Dermis blood vessel endothelial cell (primary cell): ENCODE results near the gene ZNF555. TPM values are rescaled to one million over a fixed set of nuclear protein-coding genes. Genes with fewer than 3 reads are reported as not detected.

Source experiments
- DNase-seq: peaks from one replicate; pipeline ENCODE4 v3.0.0; 2010
- total RNA-seq: library from RNA; depleted of rRNA; stranded (reverse); fragments of >200 nt; gene quantifications from 2 replicates; pipeline ENCODE4 v1.2.3, GENCODE V29; 2014

Gene ZNF555
- total RNA-seq, 1 donor from 2014 or later = 9.7 TPM

DNA sequence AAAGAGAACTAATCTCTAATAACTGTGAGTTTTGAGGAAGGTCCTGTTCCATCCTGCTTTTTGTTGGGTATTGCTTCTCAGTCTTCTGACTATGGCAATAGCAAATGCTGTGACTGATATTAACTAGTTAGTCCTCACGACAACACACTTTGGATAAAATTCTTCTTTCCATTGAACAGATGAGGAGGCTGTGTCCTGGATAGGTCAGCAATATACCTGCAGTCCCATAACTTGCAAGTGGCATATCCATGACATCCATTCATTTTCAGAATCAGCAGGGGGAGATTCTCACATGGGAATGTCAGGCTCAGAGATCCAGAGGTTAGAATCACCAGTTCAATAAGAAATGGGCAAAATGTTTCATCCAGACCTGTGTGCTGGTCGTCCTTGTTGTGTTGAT lies 14.3 kb upstream of the ZNF555 start:
- DNase-seq = no peak

DNA sequence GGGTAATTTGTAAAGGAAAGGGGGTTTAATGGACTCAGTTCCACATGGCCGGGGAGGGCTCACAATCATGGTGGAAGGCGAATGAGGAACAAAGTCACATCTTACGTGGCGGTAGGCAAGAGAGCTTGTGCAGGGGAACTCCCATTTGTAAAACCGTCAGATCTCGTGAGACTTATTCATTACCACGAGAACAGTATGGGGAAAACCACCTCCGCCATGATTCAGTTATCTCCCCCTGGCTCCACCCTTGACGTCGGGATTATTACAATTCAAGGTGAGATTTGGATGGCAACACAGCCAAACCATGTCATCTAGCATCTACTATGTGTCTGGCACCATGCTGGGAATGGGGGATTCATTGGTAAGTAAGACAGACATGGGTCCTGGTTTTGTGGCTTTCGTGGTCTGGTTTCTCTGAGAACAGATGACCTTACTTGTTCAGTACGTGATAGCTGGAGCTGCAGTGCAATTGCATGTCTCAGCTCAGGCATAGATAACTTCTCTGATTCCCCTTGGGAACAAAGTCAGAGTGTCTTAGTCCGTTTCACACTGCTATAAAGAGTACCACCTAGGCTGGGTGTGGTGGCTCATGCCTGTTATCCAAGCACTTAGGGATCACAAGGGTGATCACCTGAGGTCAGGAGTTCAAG lies 13.3 kb upstream of the ZNF555 start:
- DNase-seq = no peak

DNA sequence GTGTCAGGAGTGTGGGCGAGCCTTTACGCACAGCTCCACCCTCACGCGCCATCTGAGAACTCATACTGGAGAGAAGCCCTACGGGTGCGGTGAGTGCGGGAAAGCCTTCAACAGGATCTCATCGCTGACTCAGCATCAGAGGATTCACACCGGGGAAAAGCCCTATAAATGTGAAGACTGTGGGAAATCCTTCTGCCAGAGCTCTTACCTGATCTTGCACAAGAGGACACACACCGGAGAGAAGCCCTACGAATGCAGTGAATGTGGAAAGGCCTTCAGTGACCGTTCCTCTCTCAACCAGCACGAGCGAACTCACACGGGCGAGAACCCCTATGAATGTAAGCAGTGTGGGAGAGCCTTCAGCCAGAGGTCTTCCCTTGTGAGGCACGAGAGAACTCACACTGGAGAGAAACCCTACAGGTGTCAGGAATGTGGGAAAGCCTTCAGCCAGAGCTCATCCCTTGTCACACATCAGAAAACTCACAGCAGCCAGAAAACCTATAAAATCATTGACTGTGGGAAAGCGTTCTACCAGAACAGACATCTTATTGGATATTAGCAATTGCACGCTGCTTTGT lies 6.9 kb upstream of the ZNF555 start:
- no peak for DNase-seq

DNA sequence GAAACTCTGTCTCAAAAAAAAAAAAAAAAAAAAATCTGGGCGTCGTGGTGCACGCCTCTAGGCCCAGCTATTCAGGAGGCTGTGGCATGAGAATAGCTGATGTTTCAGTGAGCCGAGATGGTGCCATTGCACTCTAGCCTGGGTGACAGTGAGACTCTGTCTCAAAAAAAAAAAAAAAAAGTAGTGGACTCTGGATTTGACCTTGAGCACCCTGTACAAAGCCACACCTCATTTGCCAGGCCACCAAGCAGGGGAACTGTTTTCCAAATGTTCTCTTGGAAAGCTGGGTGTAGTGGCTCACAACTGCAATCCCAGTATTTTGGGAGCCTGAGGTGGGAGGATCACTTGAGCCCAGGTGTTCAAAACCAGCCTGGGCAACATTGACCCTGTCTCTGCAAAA lies 3.8 kb upstream of the ZNF555 start:
- DNase-seq = no peak

DNA sequence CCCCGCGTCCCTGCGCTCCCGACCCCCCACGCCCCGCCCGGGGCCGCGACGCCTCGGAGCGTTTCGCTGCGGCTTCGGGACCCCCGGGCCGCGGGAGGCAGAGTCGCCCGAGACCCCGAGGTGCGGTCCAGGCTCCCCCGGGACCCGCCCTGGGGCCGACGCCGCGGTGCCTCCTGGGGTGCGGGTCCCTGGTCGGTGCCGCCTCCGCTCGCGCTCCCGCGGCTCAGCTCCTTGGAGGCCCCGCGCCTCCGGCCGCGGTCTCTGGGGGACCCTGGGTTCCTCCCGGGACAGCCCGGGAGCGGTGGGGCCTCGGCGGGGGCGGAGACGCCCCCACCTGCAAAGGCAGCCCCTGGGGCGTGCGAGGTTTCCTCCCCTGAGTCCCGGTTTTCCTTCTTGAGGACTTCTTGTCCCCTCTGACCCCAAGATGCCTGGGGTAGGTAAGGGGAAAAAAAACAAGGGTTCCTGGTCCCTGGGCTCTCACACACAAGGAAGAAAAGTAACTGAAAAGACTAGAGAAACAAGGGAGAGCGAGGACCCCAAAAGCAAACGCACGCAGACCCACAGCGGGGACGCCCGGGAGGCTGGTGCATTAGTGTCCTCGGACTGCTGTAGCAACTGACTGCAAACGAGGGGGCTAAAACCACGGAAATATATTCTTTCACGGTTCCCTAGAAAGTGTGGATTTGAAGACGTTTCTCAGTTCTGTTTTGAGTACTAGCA lies 740 bp downstream of the ZNF555 start:
- DNase-seq = no peak

DNA sequence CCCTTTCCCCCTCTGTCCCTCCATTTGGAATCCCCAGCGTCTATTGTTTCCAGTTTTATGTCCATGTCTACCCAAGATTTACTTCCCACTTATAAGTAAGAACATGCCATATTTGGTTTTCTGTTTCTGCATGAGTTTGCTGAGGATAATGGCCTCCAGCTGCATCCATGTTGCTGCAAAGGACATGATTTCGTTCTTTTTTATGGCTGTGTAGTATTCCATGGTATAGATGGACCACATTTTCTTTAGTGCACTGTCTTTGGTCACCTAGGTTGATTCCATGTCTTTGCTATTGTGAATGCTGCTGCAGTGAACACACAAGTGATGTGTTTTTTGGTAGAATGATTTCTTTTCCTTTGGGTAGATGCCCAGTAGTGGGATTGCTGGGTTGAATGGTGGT lies 3.8 kb downstream of the ZNF555 start:
- DNase-seq = no peak

DNA sequence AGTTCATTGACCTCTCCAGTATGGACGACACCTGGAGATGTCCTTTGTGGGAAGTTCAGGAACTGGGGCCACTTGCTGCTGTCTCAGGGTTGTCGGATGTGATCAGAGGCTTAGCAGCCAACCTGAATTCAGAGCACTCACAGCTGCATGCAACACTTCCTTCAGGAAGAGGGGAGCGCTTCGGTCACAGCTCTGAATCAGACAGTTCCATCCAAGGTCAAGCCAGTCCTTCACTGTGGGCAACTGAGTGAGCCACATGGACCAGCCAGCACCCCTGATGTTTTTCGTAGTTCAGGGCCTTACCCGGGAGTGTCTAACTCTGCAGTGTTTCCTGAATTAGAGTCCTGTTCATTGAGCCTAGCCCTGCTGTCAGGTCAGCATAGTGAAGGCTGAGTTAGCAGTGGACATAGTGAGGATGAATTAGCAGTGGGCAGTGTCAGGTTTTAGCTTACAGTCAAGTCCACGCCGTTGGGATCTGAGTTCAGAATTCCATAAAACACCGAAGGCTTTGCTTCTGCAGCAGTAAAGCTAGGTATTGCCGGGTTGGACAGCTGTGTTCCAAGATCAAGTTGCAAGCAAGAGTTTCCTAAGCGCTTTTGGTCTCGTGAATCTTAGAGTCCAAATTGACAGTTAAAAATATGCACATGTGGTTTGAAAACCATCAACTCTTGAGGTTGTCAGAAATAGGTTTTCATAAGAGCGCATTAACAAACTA lies 5.1 kb downstream of the ZNF555 start:
- no peak for DNase-seq

DNA sequence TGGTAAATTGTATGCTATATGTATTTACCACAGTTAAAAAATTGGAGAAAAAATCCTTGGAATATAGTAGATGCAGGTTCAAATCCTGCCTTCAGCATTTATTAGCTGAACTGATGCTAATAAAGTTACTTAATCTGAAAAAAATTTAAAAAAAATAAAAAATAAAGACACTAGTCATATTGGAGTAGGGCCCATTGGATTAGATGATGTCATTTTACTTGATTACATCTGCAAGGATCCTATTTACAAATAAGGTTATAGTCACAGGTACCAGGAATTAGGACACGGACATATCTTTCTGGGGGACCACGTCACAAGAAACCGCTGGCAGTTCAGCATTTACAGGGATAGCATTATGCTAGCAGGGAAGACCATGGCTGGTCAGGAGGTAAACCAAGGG lies 6.2 kb downstream of the ZNF555 start:
- no peak for DNase-seq

DNA sequence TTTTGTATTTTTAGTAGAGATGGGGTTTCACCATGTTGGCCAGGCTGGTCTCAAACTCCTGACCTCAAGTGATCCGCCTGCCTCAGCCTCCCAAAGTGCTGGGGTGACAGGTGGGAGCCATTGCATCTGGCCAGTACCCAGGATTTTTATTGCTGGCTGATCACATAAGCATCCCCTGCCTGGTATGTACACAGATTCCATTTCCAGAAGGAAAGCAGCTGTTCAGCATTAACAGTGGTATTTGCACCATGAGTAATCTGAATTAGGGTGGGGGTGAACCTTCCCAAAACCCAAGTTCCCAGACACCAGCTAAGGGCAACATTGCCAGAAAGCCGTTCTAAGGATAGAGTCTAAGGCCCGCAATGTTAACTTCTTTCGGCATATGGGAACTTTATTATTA lies 7.3 kb downstream of the ZNF555 start:
- DNase-seq = no peak

DNA sequence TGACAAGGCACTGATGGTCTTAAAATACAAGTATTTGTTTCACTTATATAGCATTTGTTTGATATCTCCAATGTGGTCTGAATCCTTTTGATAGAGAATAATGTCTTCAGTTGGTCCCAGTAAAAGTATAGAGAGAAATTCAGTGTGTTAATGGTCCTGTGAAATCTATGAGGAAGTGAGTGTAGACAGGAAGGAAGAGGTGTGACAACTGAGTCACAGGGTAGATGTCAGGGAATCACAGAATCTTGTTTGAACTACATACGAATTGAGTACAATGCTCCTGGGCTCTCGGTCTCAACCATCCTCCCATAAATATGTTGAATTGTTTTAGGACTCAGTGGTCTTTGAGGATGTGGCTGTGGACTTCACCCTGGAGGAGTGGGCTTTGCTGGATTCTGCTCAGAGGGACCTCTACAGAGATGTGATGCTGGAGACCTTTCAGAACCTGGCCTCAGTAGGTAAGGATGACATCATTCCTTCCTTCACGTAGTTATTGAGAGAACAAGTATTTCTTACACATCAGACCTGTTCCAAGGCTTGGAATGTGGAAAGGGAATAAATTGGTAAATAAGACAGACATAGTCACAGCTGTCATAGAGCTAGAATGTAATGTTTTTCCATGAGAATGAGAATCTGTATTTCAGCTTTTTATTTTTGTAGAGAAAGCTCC lies 9.1 kb downstream of the ZNF555 start:
- DNase-seq = no peak

DNA sequence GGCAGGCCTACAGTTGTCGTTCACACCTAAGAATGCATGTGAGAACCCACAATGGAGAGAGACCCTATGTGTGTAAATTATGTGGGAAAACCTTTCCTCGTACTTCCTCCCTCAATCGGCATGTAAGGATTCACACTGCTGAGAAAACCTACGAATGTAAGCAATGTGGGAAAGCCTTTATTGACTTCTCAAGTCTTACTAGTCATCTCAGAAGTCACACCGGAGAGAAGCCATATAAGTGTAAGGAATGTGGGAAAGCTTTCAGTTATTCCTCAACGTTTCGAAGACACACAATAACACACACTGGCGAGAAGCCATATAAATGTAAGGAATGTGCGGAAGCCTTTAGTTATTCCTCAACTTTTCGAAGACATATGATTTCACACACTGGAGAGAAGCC lies 11.3 kb downstream of the ZNF555 start:
- DNase-seq = no peak

DNA sequence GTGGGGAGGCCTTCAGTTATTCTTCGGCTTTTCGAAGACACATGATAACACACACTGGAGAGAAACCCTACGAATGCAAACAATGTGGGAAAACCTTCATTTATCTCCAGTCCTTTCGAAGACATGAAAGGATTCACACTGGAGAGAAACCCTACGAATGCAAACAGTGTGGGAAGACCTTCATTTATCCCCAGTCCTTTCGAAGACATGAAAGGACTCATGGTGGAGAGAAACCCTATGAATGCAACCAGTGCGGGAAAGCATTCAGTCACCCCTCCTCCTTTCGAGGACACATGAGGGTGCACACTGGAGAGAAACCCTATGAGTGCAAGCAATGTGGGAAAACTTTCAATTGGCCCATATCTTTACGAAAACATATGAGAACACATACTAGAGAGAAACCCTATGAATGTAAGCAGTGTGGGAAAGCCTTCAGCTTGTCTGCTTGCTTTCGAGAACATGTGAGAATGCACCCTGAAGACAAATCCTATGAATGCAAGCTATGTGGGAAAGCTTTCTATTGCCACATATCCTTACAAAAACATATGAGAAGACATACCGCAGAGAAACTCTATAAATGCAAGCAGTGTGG lies 11.8 kb downstream of the ZNF555 start:
- no peak for DNase-seq

DNA sequence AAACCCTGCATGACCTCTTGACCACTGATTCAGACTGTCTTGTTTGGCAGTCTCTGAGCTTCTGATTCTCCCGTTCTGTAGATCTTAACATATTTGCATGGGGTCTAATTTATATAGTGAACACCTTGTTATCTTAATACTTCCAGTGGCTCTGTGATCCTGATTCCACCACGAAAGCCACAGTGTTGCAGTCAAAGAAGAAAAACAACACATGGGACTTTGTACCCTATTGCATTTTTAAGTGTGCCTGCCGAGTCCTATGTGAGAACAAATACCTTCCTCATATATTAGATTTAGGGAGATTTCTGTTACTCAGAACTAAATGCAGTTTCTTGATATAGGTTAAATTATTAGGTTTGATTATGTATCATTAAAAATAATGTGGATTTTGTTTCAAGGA lies 13.6 kb downstream of the ZNF555 start:
- DNase-seq = no peak

DNA sequence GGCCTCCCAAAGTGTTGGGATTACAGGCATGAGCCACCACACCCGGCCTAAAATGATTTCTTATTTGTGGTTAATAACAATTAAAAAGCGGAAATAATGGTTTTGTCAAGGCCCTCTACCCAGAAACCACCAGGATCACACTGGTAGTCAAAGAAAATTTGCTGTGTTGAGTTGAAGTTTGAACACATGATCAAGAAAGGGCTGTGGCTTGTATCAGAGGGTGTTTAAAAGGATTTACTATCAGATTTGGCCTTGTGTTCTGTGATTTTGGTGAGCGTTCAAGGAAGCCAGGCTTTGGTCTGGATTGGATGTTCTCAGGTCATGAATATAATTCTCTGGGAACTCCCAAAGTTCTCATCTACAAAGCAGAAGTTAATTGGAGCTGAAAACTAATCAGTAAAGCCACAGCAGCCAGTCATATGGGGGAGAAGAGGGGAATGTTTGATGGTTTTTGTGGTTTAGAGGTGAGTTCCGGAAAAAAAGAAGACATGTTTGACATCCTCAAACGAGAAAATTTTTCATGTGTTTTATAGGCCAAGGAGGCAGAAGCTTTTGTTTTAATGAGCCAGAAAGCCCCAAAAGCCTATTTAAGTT lies 15.3 kb downstream of the ZNF555 start:
- no peak for DNase-seq

DNA sequence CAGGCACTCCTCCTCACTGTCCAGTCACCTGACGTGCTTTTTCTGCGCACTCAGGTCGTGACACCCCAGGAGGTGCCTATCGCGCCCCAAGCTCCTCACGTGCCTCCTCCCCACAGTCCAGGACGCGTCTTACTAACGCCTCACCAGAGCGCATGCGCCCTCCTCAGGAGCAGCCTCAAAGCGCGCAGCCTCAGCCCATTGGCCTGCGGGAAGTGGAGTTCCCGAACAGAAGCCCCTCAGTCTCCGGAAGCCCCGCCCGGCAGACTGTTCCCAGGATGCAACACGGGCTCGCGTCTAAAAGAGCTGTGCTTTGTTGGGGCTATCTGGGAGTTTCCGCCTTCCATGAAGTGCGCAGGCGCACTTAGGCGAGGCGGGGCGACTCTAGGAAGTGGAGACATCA lies 17.6 kb downstream of the ZNF555 start:
- no peak for DNase-seq

DNA sequence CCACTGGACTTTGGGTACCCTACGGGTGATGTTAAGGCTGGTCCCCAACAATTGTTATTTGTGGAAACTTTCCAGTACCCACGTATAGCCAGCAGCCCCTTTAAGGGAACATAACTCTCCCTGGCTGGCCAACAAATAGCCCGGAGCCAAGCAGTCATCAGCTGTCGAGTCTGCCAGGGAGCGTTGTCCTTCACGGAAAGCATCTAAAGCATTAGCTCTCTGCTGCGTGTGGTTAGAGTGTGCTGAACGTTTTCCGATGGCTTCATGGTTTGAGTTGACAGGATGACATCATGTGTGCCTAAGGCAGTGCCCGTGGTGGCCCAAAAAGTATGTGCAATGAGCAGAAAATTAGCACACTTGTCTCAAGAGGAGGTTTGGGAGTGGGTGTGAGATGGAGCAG lies 22.5 kb downstream of the ZNF555 start:
- DNase-seq = no peak

DNA sequence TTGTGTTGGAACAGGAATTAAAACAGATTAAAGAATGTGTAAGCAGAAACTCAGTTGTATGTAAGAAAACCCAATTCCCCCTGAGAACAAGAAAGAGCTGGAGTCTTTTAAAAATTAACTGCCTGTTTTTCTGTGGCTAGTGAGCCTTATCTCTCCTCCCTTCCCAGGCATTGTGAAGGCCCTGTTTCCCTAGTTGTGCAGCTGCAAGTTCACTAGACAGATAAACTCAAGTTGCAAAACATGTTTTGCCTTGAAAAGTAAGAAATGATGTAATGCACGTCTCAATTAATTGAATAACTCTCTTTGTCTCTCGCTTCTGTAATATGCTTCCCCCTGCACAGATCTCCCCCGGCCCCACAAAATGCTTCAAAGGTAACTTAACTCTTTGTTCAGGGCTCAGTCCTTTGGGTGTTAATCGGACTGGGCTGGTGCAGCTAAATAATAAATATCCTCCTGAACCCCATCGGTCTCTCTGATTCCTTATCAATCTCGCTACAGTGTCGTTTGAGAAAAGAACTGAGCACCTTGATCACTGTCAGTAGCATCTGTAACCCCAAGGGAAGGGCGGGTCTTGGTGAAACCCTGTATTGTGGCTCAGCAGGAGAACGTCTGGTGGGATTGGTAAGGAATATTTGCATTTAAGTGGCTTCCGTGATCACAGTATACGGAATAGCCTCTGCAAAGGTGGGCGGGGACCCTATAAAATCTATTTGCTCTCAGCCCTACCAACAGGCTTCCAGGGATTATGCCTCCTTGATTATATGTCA lies 24.2 kb downstream of the ZNF555 start:
- DNase-seq = no peak

DNA sequence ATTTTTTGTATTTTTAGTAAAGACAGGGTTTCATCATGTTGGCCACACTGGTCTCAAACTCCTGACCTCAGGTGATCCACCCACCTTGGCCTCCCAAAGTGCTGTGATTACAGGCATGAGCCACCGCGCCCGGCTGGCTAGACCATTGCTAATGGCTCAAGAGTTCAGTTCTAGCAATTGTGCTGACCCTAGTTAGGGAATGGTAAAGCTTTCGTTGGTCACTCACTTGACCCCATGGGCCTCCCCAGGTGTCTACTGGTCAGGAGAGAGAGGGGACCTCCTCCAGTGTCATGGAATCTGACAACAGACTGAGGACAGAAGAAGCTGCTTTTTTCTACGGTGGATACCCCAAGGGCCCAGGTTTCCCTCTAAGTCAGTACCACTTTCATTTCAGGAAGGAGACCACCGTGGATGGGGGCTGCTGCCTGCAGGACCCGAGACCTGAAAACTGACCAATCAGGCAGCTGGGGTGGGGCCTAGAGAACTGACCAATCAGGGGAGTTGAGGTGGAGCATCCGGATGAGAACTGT lies 25.3 kb downstream of the ZNF555 start:
- no peak for DNase-seq

DNA sequence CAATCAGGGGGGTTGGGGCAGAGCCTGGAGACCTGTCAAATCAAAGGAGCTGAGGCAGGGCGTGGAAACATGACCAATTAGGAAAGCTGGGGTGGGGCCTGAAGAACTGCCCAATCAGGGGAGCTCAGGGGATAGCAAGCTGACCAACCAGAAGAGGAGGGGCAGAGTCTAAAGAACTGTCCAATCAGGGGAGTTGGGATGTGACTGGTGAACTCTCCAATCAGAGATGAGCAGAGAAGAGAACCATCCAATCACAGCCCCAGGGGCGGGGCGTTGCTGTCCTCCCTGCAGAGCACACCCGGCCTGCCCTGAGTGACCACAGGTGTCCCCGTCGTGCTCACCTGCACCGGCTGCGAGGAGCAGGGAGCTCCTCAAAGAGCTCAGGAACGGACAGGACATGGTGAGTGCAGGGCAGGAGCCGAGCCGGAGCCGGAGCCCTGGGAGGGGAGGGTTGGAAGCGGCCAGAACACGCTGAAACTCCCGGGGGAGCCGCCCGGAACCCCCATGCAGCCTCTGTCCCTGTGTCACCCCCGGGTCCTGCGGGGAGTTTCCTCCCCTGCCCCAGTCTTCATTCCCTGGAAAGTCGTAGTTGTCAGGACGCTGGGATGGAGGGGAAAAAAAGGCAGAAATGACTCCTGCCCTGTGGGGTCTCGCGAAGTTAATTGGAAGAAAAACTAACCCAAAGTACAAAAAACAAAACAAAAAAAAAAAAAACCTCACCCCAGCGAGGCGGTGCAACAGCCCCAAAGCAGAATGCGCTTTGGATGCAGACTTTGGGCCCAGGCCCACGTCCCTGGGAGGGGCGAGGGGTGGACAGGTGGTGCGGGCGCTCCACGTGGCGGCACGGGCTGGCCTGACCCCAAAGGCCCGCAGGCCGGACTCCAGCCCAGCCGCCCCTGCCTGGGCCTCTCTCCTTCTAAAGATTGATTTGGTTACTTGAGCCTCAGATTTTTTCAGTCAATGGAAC lies 26.0 kb downstream of the ZNF555 start, which contains the start of gene ZNF556:
TSS of gene ZNF556 (plus strand) at position 311 of the 967 bp plus-strand sequence. CDS start at position 398, 87 bp downstream.
- no peak for DNase-seq

DNA sequence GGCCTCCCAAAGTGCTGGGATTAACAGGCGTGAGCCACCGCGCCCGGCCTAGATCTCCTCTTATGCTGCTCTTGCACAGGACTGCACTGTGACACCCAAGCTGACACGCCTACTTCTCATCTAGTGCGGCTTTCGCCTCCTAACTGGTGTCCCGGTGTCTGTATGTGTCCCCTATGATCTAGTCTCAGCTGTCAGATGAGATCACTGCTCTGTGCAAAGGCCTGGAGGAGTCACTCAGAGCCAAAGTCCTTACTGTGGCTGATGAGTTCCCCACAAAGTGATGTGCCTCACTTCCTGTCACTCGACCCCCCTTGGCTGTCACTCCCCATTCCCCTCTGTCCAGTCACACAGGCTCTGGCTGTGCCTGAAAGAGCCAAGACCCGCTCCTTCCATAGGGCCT lies 28.3 kb downstream of the ZNF555 start:
- DNase-seq = no peak
